GM21447 (cell line): ENCODE data around the gene PRTG.
"Not testable (repeated sequence)": the region's sequence is repeated elsewhere in the genome, so short reads cannot be mapped to it uniquely, and the experiment has no call there.

ENCODE experiments used
- ATAC-seq: cut with Tn5 transposase; IDR thresholded peaks from one replicate; pipeline ENCODE4 v1.9.1; 2021; ENCODE audit not compliant: unreplicated experiment

The PRTG gene

DNA sequence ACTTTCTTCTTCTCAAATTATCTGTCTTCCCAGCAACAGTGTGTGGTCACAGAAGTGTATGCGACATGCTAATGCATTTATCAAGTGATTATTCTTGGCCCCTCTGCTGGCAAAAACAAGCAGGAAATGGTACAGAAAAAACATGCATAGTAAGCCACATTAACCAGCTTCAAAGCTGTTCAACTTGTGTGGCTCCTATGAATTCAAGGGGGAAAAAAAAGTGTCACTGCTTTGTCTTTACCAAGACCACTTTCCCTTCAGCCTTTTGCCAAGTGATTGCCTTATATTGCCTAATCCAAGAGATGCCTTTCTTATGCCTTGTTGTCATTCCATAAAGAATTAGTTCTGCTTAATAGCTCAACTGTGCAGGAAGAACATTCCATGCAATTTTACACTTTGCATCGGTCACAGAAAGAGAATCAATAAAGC, 39.1 kb downstream of the PRTG start:
- ATAC-seq: no peak

DNA sequence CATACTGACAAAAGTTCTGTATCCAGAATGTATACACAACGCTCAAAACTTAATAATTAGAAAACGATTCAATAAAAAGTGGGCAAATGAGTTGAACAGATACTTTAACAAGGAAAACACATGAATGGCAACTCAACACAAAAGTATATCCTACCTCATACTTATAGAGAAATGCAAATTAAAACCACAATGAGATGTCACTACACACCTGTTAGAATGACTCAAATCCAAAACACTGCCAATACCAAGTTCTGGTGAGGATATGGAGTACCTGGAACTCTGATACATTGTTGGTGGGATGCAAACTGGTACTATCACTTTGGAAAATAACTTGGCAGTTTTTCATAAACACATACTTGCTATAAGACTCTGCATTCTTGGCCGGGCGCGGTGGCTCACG, 42.1 kb downstream of the PRTG start:
- ATAC-seq: no peak

DNA sequence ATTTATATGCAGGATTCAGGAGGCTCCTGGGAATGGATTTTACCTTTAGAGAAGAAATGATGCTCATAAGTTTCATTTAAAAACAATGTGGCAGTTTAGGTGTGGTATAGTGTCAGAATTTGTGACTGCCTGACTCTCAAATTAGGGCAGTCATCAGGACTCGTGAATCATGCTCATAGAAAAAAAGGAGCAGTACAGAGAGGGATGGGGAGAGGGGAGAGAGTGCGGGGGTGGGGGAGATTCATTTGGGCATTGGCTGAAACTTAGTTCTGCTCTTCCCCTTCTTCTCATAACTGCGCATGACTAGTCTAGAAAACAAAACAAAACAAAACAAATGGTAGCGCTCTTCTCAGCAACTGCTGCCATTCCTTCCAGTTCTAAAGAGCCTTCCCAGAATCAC, 44.3 kb downstream of the PRTG start:
- ATAC-seq: no peak

DNA sequence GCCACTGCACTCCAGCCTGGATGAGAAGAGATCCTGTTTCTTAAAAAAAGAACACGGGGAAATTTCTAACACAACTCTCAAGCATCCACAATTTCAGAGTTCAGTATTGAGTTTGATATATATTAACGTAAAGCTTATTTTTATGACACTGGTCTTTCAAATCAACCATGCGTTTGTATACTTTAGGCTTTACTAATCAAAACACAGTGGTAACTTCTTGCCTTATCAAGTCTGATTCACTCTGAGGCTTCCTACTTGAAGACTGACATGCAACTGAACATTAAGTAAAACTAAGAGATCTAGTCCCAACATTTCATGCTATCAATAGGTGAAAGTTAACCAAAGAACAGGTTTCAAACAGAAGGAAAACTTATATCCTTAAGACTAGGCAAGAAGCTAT, 46.7 kb downstream of the PRTG start:
- ATAC-seq: no peak

DNA sequence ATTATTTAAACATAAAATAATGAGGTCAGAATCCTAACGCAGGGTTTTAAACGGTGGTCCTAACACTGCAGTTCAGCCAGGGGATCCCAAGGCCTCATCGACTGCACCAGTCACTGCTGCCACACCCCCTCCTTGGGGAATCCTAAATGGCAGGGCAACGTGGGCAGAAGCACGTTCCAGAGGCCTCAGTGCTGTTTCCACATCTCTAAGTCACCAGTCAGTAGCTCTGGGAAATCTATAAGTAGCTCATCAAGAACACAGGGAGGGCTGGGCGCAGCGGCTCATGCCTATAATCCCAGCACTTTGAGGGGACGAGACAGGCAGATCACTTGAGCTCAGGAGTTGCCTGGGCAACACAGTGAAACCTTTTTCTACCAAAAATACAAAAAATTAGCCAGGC, 47.5 kb downstream of the PRTG start:
- no peak for ATAC-seq

DNA sequence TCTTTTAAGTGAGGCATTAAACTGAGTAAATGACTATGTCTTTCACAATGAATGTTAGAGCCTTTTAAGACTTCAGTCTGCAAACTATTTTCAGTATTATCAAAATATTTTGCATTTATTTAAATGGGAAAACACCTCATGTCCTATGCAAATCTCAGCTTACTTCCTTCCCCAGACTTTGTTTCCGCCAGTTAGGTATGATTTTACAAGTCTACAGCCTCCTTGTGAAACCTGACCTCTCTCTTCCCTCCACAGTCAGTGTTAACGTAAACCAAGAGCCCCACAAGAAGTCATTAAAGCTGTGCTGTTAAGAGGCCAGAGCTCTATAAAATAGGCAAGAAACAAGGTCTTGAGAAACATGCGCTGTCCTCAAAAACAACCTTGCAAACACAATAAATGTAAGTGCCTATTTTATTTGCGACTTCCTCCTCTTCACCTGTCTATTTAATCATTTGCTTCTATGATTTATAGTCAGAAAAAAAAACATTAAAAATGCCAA, 48.3 kb downstream of the PRTG start:
- ATAC-seq: peak; percentile 97

DNA sequence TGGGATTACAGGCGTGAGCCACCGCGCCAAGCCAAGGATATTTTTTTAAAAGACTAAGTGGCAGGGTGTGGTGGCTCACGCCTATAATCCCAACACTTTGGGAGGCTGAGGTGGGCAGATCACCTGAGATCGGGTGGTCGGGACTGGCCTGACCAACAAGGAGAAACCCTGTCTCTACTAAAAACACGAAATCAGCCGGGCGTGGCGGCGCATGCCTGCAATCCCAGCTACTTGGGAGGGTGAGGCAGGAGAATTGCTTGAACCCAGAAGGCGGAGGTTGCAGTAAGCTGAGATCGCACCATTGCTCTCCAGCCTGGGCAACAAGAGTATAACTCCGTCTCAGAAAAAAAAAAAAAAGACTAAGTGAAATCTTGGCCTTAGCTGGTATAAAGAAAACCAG, 49.8 kb downstream of the PRTG start:
- ATAC-seq: not testable (repeated sequence)

DNA sequence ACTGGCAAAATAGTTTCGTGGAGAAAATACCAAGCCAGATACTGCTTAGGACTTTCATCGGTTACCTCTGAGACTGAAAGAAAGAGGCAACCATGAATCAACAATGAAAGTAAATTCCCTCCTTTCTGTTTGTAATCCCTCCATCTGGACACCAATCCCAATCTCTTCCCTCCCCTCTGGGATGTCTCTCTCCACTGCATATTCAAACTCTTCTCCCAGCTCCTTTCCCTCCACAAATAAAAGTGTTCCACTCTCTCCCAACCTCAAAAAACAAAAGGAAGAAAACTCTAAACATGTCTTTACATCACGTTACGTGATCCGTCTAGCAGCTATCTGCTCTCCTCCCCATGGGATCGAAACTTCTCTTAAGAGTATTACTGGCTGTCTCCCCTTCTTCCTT, 55.2 kb downstream of the PRTG start:
- ATAC-seq: no peak

DNA sequence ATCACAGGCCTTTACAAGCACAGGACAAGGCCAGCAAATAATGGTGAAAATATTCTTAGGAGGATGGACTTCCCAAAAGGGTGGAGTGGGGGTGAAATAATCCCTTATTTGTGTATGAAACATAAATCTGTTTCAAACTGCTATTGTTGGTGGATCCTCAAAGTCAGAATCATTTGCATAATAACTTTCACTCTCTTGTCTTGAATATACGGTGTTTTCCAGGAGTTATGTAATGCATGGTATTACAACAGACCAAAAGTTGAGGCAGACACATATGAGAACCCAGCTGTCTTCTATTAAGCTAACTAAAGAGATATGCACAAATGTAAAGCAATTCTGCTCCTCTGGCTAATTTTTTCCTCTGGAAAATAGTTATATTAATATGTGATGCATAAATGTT, 57.7 kb downstream of the PRTG start:
- ATAC-seq: peak; percentile 90

DNA sequence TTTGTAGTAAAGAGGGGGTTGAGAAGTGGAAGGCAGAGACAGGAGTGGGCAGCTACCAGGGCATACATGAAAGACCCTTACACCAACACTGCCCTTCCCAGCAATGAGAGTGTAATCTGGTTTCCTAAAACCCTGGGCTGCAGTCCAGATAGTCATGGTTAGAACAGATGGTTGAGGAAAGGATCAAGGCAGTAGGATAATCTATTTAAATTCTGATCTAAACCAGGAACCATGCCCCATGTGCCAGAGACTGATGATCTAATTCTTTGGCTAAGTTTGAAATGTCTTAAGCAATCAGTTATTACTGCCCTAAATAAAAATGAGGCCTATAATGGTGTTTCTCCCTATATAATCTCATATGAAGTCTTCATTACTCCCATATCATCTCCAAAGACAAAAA, 59.6 kb downstream of the PRTG start:
- no peak for ATAC-seq

DNA sequence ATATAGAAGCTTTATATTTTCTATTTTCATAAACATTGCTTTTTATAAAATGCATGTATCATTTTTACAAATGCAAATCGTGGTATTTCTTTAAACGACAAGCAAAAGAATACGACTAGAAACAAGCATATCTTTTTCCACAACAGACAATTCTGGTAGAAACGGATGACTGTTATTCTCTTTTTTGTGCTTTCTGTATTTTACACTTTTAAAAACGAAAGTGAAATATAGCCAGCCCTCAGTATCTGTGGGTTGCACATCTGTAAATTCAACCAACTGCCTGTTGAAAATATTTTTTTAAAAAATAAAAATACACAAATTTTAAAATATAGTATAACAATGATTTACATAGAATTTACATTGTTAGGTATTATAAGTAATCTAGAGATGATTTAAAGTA, 61.3 kb downstream of the PRTG start:
- ATAC-seq: peak; percentile 50

DNA sequence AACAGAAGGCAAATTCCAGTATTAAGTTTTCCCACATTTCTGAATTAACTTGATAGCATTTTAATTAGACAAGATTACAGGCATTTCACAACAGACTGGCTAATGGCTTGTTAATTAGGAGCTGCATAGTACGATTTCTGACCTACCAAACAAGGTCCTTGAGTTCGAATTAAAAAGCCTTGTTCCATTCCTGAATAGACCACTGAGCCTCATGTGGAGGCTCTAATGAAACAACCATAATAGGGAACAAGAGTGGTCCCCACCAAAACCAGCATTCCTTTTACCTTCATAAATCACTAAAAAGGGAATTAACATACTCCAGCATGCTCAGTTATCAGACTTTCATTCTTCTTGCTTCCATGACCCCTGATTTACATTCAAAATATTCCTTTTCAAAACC, 66.4 kb downstream of the PRTG start:
- ATAC-seq: no peak

DNA sequence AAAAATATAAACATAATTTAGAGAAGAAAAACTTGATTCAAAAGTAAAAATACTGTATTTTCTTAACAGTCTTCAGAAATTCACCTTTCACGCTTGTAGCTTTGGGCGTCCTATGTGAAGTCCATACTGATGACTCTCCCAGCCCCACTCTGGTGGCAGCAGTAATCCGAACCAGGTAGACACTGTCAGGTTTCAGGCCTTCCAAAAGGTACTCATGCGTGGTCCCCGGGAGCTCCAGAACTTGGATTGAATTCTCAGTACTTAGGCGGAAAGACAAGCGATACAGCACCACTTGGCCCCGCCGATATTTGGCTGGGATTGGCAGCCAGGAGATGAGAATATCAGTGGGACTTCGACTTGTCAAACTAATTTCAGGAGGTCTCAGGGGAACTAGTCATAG, 69.7 kb downstream of the PRTG start:
- ATAC-seq: no peak

DNA sequence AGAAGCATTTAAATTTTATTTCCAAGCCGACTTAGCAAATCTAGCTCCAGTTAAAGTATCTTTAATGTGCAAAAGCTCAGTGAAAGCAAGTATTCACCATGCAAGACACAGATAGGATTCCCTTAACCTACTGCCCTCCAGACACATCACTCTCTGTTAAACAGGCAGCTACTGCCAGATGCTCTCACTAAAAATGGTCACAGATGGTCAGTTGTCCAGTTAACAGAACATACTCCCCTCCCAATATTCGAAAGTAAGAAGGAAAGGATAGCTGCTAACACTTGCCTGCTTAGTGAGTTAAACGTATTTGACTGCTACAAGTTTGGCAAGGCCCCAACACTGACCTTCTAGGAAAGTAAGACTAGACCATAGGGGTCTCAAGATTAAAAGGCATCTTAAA, 73.7 kb downstream of the PRTG start:
- no peak for ATAC-seq

DNA sequence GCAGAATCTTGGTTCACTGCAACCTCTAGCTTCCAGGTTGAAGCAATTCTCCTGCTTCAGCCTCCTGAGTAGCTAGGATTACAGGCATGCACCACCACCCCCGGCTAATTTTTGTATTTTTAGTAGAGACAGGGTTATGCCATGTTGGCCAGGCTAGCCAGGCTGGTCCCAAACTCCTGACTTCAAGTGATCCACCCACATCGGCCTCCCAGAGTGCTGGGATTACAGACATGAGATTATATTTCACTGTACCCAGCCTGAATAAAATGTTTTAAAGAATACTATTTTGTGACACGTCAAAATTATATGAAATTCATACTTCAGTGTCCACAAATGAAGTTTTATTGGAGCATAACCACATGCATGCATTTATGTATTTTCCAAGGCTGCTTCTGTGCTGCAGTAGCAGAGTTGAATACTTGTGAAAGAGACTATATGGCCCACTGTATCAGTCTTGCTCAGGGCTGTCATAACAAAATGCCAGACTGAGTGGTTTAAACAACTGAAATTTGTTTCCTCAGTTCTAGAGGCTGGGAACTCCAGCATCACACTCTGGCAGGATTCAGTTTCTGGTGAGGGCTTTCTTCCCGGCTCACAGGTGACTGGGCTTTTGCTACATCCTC, 77.2 kb downstream of the PRTG start:
- no peak for ATAC-seq

DNA sequence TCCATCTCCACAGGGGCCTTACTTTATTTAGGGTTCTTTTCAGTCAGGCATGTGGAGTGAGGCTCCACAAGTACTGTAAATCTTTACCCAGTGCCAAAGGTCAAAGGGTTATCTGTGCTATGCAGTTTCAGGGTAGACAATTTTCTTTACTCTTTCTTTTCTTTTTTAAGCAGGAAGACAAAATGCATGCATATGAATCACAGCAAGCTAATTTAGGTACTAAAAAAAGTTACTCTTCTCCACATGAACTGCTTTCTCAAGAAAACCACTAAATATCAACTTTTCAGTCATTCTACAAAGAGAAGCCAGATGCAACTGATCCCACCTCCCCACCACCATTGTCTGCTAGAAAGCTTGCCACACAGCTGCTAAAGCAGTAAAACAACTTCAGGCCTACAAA, 81.5 kb downstream of the PRTG start:
- ATAC-seq: no peak

DNA sequence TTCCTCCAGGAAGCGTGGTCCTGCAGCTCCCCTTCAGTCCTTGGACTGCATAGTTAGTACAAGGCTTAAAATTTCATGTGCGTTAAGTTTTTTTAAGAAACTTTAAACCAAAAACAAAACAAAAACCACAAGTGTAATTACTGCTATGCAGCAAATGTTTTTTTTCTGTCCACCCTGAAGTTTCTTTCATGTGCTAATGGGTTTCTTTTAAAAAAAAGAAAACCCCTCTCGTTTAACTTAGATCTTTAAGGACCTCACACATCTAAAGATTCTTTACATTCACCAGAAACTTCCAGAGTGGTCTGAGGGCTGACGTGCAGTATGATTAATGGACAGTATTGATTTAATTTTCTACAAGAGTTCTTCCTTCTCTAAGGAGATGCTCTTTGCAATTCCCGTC, 82.8 kb downstream of the PRTG start:
- no peak for ATAC-seq

DNA sequence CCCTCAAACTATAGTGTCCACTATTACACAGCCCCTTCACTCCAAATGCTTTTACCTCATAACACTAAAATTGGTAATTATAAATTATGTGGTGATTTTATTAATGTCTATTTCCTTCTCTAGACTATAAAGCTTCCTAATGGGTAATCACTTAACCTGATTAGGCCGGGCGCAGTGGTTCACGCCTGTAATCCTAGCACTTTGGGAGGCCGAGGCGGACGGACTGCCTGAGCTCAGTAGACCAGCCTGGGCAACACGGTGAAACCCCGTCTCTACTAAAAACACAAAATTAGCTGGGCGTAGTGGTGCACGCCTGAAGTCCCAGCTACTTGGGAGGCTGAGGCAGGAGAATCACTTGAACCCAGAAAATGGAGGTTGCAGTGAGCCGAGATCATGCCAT, 83.5 kb downstream of the PRTG start:
- ATAC-seq: no peak

DNA sequence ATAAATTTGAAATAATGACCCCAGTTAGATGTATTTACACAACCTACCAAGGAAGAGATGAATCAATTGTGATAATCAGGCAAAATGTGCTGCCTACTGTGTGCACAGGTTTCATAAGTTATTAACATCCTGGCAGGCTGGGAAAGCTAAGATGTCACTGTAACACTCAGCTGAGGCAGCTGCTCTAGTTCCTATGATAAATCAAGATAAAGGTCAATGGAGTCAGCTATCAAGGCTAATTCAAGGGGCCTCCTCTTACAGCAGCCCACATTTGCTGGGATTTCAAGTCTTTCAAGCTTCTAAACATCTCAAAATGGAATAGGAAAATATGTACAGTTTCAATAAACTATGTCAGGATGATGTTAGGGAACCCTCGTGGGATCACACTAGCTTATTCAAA, 84.1 kb downstream of the PRTG start:
- no peak for ATAC-seq

DNA sequence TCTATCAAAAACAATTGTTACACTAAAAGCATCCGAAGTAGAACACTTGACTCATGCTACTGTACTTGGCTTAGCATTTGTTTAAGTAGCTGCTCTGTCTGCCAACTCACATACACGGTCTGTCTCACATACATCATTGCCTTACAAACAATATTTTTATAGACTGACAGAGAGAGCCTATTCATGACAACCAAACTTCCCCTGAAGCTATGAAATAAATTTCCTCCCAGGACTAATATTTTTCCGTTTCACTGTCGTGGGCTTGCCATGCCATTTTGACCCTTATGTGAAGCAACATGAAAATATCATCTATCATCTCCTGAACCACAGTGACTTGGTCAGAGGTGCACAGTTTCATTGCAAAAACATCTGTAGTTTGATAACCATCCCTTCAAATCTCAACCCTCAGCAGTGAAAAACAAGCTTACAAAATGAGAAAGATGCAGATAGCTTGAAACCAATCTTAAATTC, 88.4 kb downstream of the PRTG start:
- ATAC-seq: no peak

DNA sequence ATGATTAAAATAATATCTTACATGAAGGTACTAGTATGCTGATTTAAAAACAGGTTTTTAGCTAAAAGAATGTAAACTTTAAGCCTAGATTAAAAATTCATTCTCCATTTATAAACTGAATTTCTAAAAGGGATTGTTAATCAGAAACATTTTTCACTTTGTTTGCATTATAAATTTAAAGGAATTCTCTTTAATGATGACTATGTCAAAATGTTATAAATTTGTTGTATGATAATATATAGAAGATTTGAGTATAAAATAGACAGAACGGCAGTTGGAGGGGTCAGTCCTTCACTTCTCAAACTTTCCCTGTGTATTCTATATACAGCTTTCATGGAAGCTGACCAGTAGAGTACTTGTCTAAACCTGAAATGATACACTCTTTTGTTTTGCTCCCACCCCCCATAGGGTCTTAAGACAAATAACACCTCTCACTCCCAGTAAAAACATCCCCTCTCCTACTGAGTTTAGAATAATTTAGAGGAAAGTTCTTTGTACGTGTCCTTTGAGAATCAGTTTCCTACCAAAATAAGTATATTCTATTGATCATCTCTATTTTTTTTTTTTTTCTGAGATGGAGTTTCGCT, 90.0 kb downstream of the PRTG start:
- no peak for ATAC-seq

DNA sequence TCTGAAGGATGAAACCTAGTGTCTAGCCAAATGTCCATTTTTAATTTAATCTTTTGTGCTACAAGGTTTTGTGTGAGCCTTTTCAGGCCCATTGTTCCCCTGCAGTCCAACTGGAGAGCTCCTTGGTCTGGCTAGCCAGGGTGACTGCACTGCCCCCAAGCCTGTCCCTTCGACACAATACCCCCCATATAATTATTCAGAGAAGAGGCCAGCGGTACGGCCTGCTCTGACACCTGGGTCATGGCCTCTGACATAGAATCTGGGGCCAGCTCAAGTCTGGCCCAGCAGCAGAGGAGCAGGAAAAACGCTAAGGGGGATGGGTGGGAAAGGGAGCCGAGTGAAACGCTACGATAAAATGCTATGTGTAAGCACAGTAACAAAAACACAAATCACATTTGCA, 90.6 kb downstream of the PRTG start:
- ATAC-seq: no peak

DNA sequence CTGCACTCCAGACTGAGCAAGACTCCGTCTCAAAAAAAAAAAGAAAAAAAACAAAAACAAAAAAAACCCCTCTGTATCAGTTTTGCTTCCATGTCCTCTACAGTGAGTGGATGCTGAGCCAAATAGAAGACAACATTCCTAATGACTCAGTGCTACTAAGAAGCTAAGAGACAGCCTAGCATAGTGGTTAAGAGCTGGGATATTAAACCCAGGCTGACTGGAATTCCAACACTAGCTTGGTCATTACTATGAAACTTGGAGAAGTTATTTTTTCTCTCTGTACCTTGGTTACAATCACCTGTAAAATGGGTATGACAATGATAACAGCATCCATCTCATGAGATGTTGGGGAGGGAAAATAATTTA, 93.9 kb downstream of the PRTG start:
- ATAC-seq: no peak
